ENCODE results near the gene RTN4R. TPM values are rescaled to one million over a fixed set of nuclear protein-coding genes. Genes with fewer than 3 reads are reported as not detected.
"Not testable (repeated sequence)": the region's sequence is repeated elsewhere in the genome, so short reads cannot be mapped to it uniquely, and the experiment has no call there.

RTN4R gene
- total and polyA plus RNA-seq, 11 donors: 0.53 to 2.6 (median 1.4) TPM

DNA sequence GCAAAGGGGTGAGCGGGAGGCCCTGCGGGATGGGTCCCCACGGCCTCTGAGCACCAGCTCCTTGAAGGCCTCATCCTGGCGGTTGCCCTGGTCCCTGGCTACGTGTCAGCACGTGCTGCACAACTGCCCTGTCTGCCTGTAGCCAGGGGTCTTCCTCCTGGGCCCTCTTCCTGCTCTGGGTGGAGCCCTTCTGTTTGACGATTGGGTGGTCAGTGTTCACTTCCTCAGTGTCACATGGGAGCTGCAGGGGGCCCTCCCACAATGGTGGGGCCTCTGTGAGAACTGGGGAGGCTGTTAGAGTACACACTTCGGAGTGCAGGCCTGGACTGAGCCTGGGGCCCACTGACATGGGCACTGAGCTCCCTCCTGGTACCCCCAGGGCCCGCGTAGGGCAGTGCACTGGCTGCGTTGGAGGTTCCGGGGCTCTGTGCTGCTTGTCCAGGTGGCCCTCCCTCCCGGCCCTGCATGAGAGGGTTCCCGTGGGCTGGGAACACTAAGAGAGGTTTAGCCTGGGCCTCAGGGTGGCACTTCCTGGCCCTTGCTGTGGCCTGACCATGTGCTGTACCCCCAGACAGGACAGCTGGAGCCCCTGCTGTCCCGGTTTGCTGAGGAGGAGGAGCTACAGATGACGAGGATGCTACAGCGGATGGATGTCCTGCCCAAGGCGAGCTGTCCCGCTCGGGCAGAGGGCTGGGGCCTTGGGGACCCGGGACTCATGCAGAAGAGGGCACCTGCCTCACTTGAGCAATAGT, 38.0 kb upstream of the RTN4R start:
- no peak overlapping the region for H3K27ac ChIP-seq
- TF ChIP-seq, protein P1, sequence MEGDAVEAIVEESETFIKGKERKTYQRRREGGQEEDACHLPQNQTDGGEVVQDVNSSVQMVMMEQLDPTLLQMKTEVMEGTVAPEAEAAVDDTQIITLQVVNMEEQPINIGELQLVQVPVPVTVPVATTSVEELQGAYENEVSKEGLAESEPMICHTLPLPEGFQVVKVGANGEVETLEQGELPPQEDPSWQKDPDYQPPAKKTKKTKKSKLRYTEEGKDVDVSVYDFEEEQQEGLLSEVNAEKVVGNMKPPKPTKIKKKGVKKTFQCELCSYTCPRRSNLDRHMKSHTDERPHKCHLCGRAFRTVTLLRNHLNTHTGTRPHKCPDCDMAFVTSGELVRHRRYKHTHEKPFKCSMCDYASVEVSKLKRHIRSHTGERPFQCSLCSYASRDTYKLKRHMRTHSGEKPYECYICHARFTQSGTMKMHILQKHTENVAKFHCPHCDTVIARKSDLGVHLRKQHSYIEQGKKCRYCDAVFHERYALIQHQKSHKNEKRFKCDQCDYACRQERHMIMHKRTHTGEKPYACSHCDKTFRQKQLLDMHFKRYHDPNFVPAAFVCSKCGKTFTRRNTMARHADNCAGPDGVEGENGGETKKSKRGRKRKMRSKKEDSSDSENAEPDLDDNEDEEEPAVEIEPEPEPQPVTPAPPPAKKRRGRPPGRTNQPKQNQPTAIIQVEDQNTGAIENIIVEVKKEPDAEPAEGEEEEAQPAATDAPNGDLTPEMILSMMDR (IDR thresholded peaks at IDR 0.05): no peak
- no peak for TF ChIP-seq POLR2A (IDR thresholded peaks at IDR 0.05)
- ATAC-seq (peak in 1 of 4 donors; percentile 6), DNase-seq (peak in 1 of 5 donors; percentile 47)
- no peaks in the 10 kb centered on the region for H3K36me3 ChIP-seq
- no peak overlapping the region for H3K4me3 ChIP-seq
- no peaks in the 10 kb centered on the region for H3K9me3 ChIP-seq
- 77 to 84% (median 79%) methylated on average over 2 to 21 of the region's 21 CpGs for WGBS, 4 donors
- peaks cover 0 to 21% (median 8%) of the 10 kb centered on the region in 9 donors for H3K27me3 ChIP-seq
- no peaks in the 10 kb centered on the region for H3K4me1 ChIP-seq
- intact Hi-C loops (cut with DNase I): no loop called here

DNA sequence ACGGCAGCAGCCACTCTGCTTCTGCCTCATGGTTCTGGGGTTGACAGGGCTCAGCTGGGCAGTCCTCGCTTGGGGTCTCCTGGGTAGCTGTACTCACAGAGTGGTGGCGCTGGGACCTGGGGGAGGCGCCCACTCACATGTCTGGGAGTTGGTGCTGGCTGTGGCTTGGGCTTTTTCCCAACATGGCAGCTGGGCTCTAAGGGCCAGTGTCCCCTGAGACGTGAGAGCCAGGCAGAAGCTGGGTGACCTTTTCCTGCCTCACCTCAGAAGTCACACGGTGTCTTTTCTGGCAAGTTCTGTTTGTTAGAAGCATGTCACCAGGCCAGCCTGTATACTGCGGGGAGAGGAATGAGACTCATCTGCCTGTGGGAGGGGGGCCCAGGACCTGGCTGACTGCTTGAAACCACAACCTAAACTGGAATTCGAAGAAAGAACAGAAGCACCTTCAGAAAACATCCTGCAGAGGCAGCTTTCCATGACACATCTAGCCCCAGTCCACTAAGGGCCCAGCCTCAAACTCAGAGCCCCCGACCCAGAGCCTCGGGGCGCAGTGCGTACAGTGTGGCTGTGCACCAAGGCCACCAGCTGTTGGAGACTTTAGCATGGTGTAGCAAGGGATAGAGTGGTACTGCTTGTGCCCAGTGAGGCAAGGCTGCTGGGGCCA, 37.2 kb upstream of the RTN4R start:
- H3K36me3 ChIP-seq; ATAC-seq; DNase-seq; H3K4me1 ChIP-seq; H3K27ac ChIP-seq; intact Hi-C loops (cut with DNase I); H3K9me3 ChIP-seq; H3K4me3 ChIP-seq: not testable (repeated sequence)
- H3K27me3 ChIP-seq: peaks cover 0 to 23% (median 9%) of the 10 kb centered on the region in 9 donors
- 70 to 86% (median 77%) methylated on average over 5 to 12 of the region's 12 CpGs for WGBS, 4 donors

DNA sequence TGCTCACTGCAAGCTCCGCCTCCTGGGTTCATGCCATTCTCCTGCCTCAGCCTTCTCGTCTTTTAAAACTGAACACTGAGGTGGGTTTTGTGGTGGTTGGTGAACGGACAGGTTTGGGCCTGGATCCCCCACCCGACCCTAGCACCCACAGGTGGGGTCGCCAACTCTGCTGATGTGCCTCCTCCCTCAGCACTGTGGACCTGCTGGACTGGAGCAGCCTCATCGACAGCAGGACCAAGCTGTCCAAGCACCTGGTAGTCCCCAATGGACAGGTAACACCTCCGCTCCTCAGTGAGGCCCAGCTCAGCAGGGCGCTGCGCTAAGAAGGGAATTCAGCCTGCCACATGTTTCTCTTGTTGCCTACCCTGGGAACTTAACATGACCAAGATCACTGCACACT, 36.5 kb upstream of the RTN4R start:
- no peak overlapping the region for H3K4me3 ChIP-seq
- H3K4me1 ChIP-seq: peaks cover 0 to 7% (median 5%) of the 10 kb centered on the region in 12 donors
- DNase-seq (no peak), ATAC-seq (no peak)
- TF ChIP-seq, protein P1 (IDR thresholded peaks at IDR 0.05): no peak
- no peak for TF ChIP-seq POLR2A (IDR thresholded peaks at IDR 0.05)
- no peak overlapping the region for H3K27ac ChIP-seq
- no peaks in the 10 kb centered on the region for H3K9me3 ChIP-seq
- 84 to 93% (median 91%) methylated on average over 8 to 9 of the region's 9 CpGs for WGBS, 4 donors
- H3K36me3 ChIP-seq: no peaks in the 10 kb centered on the region
- intact Hi-C loops (cut with DNase I): no loop called here
- H3K27me3 ChIP-seq: peaks cover 0 to 23% (median 9%) of the 10 kb centered on the region in 9 donors

DNA sequence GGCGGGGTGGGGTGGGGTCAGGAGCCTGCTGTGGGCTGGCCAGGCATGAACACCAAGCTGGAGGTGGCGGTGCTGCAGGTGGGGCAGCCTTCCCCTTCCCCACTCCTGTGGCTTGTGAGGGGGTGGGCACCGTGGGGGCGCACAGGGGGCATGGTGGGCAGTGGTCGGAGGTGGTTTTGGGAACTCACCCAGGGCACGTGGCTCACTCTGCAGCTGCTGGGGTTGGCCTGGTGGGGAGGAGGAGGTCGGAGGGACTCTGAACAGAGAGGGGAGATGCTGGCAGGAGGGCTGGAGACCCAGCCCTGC, 35.1 kb upstream of the RTN4R start:
- Histone ChIP-seq H3K27me3 (peaks cover 0 to 23% (median 9%) of the 10 kb centered on the region in 9 donors), H3K4me1 (peaks cover 0 to 19% (median 6%) of the 10 kb centered on the region in 12 donors)
- ATAC-seq; H3K9me3 ChIP-seq; H3K4me3 ChIP-seq; H3K36me3 ChIP-seq; DNase-seq; H3K27ac ChIP-seq; intact Hi-C loops (cut with DNase I): not testable (repeated sequence)
- WGBS, 4 donors: 43 to 77% (median 75%) methylated on average over 3 to 7 of the region's 7 CpGs

DNA sequence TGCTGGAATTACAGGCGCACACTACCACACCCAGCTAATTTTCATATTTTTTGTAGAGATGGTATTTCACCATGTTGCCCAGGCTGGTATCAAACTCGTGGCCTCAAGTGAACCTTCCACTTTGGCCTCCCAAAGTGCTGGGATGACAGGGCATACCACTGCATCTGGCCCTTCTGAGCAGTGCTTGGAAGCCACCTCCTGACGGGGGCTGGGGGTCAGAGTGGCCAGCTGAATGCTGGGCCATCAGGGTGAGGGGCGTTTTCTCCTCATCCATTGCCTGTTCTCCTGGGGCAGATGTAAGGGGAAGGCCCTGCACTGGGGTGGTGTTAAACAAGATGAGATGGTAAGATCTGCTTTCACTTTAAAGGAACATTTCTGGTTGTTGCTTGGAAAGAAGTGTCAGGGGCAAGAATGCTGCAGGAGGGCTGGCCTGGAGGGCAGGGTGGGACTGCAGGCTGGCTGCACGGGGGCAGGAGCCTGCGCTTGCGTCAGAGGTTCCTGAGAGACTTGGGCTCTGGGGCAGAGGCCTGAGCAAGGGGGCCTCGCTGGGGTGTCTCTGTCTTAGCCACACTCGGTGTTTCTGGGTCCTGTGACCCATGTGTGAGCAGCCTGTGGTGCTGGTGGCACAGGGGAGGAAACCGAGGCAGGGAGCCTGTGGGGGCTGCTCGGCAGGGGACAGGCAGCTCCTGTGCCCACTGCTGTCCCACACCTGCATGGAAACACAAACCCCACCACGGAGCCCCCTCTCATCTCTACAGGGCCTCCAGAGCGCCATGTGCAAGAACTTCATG, 34.5 kb upstream of the RTN4R start:
- Histone ChIP-seq H3K27ac (no peak overlapping the region), H3K9me3 (no peaks in the 10 kb centered on the region), H3K36me3 (no peaks in the 10 kb centered on the region), H3K4me1 (peaks cover 0 to 19% (median 6%) of the 10 kb centered on the region in 12 donors), H3K27me3 (peaks cover 0 to 23% (median 9%) of the 10 kb centered on the region in 9 donors), H3K4me3 (no peak overlapping the region)
- TF ChIP-seq POLR2A (IDR thresholded peaks at IDR 0.05): no peak
- TF ChIP-seq, protein P1 (IDR thresholded peaks at IDR 0.05): no peak
- DNase-seq (peak in 1 of 5 donors; percentile 33), ATAC-seq (no peak)
- WGBS, 4 donors: 83 to 85% (median 84%) methylated on average over 10 to 13 of the region's 13 CpGs
- intact Hi-C loops (cut with DNase I): no loop called here
